HG02970 (cell line): ENCODE data around the gene STIM1.
"Not testable (repeated sequence)": the region's sequence is repeated elsewhere in the genome, so short reads cannot be mapped to it uniquely, and the experiment has no call there.

Experiments used
- ATAC-seq: cut with Tn5 transposase; IDR thresholded peaks from one replicate; pipeline ENCODE4 v1.9.1; 2021; ENCODE audit warnings: mild to moderate bottlenecking, moderate library complexity, moderate number of reproducible peaks; ENCODE audit not compliant: unreplicated experiment, low FRiP score

STIM1 gene

DNA sequence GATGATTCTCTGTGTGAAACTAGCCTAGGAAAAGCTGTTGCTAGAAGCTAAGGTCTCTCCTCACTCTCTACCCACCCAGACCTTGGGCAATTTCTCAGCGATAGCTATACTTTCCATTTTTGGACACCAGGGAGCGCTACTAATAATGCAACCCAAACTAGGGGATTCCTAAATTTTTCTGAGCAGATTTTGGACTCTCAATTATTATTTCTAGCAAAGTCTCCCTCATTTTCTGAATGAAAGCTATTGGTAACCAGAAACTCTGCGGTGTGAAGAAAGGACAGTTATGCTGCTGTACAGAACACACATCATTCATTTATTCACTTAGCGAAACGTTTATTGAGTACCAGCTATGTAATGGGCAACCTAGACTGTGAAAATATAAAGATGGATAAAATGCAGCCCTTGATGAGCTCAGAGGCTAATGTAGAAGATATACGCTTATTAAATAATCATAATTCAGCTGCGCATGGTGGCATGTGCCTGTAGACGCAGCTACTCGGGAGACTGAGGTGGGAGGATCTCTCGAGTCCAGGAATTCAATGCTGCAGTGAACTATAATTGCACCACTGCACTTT is 6.1 kb upstream of the STIM1 start:
- ATAC-seq: no peak

DNA sequence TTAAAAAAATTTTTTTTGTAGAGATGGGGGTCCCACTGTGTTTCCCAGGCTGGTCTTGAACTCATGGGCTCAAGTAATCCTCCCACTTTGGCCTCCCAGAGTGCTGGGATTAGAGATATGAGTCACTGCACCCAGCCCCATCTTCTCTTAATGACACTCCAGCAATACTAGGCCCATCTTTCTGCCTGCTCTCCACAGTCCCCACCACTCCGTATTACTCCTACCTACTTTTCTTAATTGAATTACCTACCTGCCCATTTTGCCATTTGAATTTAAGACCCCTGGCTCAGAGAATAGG is 2.0 kb upstream of the STIM1 start:
- ATAC-seq: no peak

- ATAC-seq: peak; percentile 4
Observed at GRCh38 chr11:3853899-3854659, 1.4 kb upstream of the STIM1 start.

DNA sequence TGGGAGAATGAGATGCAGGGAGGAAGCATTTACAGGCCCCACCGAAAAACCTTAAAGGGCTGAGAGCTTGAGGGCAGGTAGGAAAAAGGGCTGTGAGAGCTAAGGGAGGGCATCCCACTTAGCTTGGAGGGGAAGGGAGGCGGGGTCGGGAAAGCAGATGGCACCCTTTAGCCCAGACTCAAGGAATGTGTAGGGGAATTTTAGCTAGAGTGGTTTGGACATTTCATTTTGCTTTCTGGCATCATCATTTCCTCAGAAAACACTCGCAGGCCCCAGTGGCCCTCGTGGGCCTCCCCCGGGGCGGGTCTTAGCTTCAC is 846 bp upstream of the STIM1 start:
- peak; percentile 22 for ATAC-seq

GRCh38 chr11:3855808-3856491 is 486 bp downstream of the STIM1 start:
- peak; percentile 17 for ATAC-seq

GRCh38 chr11:3856856-3857553 is 1.5 kb downstream of the STIM1 start:
- no peak for ATAC-seq

DNA sequence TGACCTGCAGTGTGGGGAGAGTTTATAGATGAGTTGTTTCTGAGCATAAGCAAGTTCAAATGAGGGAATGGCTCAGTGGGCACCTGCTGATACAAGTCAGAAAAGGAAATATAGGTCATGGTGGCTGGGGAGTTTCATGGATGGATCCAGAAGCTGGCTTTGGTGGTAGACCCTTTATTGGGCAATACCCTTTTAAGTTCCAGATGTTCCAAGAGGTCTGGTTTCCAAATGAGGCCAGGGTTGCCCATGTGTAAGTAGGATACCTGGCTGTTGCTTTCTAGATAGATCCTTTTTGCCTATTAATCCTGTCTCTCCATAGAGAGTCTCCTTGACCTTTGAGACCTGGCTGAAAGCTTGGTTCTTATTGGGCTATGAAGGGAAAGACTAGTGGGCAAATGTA is 2.2 kb downstream of the STIM1 start:
- no peak for ATAC-seq

DNA sequence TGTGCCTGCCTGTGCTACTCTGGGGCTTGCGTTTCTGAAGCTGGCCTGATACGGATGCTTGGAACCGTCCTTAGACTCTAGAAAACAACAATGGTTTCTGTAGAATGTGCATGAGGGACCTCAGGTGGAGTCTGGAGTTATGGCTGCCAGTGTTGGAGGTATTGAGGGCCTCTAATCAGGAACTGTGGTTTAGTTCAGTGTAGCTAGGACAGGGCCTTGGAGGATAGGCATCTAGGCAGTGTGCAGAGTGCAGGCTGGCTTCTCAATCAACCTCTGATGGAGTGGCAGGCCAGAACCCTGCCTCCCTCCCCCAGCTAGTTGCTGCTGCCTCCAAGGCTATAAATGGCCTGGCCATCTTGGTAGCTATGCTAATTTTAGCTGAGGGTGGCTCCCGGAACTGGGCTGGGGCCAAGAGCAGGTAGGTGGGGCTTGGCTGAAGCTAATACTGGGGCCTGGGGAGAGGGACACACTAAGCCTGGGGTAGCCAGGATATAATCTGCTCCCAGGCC is 4.0 kb downstream of the STIM1 start:
- ATAC-seq: no peak

DNA sequence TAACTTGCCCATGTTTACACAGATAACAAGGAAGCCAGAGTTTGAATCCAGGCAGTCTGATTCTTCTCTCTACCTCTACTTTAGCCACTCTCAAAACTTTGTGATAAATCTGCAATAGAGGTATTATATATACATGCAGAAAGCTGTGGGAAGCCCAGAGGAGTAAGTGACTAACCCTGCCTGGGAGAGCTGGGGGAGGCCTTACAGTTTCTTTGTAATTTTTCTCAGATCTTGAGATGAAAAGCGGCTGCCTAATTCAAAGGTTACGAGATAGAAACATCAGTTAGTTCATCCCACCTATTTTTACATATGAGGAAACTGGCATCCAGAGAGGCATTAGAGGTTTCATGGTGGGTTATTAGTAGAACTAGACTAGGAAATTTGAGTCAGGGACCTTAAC is 4.9 kb downstream of the STIM1 start:
- no peak for ATAC-seq

GRCh38 chr11:3860898-3861393 is 5.5 kb downstream of the STIM1 start:
- not testable (repeated sequence) for ATAC-seq

DNA sequence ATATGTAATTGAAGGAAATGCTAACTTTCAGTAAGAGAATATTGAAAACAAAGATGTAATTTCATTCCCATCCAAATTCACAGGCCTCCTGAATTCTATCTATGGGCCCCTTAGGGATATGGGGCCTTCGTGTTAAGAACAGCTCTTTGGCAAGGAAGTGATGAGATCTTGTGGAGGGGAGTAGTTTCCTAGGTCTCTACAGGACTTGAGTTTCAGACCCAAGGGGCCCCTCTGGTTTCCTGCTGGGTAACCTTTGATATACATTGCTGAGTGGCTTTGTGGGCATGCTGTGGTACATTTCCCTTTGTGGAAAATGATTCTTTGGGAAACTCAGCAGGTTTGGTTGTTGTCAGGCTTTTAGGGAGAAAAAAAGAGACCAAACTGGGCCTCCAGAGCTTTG is 6.2 kb downstream of the STIM1 start:
- ATAC-seq: no peak

DNA sequence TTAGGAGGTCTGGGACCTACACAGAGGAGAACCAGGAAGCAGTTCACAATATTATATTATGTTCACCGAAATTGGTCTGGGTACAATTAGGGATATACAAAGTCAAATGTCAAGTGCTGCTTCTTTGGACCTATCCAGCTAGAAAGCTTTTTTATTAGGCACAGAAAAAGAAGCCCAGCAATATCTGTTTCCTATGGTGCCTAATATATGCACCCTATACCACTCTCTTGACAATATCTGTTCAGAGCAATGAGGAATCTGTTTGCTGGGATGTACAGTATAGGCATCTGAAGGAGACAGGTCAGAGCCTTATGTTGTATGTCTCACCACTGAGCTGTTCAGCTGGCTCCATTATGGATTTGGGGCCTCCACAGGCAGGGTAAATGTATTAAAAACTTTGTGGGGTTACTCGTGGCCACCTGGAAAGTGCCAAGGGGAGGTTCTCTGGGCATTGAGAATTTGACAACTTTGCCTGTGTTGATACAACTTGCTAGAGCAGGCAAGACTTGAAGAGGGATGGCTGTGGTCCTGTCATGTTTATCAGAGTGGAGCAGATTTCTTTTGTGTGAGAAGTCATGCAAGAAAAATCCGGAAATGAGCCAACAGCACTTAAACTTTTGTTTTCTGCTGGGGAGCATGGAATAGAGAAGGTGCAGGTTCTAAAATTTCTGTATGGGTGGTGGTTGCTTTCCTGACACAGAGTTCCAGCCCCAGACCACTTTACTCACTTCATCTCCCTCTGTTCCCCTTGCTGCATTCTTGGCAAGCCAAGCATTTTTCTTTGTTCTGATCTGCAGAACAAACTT is 10.1 kb downstream of the STIM1 start:
- ATAC-seq: no peak

GRCh38 chr11:3866206-3866605 is 10.7 kb downstream of the STIM1 start:
- no peak for ATAC-seq

DNA sequence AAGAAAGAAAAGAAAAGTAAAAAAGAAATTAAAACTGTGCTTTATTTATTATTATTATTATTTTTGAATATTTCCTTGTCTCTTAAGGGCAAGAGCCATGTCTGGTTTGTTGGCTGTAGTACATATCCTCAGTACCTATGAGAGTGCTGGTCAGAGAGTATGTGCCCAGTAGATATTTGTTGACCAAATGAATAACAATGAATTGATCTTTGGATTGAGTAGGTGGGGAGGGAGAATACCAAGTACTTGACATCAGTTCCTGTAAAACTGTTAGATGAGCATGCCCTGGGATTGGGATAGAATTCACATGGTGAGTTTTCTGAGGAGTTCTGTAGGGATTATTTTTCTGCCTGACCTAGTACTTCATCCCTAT is 11.4 kb downstream of the STIM1 start:
- no peak for ATAC-seq

- ATAC-seq: no peak
Observed at GRCh38 chr11:3867209-3868091, 12.0 kb downstream of the STIM1 start.

GRCh38 chr11:3873712-3874349 is 18.4 kb downstream of the STIM1 start:
- no peak for ATAC-seq

- no peak for ATAC-seq
Observed at GRCh38 chr11:3876613-3877012, 21.1 kb downstream of the STIM1 start.

DNA sequence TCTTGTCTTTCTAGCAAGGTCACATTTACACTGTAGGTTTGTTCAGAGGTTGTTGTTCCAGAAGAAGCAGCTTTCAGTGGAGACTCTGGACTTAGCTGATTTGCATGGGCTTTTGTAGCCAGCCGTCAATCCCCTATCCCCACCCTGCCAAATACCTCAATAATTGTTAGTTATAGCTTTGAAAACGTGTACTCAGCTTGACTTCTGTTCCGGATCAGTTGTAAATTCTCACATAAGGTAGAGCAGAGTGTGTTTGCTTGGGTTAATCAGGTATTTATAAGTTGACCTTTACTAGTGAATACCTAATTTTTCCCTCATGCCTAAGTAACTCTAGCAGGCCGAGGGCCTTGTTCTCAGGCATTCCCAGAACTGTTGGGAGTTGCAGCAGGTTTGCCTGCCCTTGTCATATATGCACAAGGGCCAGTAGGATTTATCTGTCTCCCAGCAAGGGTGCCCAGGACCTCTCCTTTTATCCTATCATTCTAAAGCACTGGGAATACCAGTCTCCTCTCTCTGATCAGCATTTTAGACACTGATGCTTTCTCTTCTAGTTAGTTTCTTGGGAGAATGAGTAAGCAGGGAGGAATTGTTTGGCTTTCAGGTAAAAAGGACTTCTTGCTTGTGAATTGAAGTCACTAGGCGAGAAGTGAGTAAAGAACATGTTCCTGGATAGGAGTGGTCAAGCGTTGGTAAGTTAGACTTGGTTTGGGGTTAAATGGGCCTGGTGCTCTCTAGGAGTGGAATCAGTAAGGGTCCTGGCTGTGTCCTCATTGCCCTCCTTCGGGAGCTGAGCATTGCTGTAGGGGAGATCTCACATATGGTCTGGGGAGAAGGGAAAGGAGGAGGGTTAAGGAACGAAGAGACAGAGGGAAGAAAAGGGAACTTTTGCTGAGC is 22.1 kb downstream of the STIM1 start:
- no peak for ATAC-seq
